Stimulated activated CD4-positive, alpha-beta T cell treated with anti-CD3 and anti-CD28 coated beads, Interleukin-1b, Interleukin-23, amount 100 ng/mL, for 4 hours (primary cell): ENCODE data around the gene KRT2.

ENCODE experiments used
- DNase-seq, 2 donors: peaks; one replicate each; pipeline ENCODE4 v3.0.0-alpha.2; 2020; ENCODE audit warnings: low read depth in 2 of 2

The KRT2 gene

GRCh38 chr12:52643233-52644077, 8.6 kb downstream of the KRT2 start:
- DNase-seq: no peak

DNA sequence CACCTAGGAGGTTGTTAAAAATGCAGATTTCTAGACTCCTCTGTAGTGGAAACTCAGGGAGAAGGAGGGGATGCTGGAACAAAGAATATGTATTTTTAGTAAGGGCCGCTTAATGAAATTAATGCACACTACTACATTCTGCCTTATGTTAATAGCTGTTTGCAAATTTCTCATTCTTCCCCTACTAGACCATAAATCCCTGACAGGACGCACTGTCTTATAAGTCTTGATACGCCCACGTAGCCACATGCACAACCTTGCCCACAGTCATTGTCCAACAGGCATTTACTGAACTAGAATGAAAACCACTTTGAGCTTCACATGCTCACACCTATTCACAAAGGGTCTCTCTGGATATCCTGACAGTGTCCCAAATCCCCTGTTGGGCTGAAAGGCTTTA, 10.5 kb downstream of the KRT2 start:
- no peak for DNase-seq

DNA sequence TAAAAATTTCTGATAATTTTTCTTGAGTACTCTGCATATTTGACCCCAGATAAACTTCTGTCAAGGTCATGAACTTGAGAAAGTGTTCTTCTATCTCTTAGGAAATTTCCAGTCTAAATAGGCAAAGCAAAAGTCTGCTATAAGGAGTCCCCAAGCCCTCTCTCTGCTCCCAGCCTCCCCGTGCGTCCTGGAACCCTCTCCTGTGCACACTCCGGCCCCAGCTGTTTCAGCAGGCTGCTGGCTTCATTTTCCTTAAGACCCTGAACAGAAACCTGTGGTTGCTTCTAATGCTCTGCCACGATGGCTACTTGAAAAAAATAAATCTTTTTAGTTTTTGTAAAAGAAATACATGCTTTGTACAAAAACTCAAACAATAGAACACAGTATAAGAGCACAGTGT, 14.7 kb downstream of the KRT2 start:
- no peak for DNase-seq

DNA sequence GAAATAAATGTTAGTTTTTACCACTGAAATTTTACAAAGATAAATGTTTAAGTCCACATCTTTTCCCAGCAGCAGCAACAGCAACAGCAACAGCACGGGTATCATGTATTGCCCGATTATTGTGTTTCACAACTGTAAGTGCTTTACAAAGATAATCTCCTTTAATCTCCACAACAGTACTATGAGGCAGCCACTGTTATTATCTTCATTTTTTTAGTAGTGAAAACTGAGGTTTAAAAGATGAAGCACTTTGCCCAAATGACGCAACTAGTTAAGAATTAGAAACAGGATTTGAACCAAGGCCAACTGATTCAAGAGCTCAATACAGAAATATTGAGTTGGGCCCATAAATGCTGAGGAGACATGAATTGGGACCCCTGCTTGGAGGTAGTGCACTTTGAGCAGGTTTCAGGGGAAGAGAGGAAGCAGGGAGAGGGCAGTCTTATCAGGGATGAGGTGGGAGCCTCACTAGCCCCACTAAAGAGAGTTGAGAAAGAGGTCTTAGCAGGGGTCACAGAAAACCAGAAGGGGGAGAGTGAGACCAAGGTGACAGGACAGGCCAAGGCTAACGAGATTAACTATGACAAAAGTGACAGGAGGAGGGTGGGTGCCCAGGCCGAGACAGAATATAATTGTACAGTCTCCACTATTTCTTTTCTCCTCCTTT, 15.3 kb downstream of the KRT2 start:
- DNase-seq: no peak

- DNase-seq: no peak
Measured at GRCh38 chr12:52636189-52636588, 15.8 kb downstream of the KRT2 start.

- no peak for DNase-seq
Measured at GRCh38 chr12:52634266-52635056, 17.6 kb downstream of the KRT2 start.

DNA sequence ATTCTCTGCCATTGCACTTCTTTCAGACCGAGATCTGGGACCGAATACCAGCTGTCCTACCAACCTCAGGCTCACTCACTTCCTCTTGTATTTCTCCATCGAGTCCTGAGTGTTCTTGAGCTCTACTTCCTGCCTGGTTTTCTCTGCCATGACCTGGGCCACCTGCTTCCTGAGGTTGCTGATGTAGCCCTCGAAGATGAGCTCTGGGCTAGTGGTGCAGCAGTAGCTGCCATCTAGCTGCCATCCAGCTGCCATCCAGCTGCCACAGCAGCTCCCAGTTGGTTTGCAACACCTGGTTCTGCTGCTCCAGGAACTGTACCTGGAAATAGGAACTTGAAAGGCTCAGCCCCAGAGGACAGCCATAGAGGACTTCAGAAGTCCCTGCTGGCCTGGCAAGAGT, 18.6 kb downstream of the KRT2 start:
- no peak for DNase-seq

GRCh38 chr12:52632656-52633055, 19.4 kb downstream of the KRT2 start:
- DNase-seq: no peak

GRCh38 chr12:52631676-52632459, 20.1 kb downstream of the KRT2 start:
- no peak for DNase-seq

DNA sequence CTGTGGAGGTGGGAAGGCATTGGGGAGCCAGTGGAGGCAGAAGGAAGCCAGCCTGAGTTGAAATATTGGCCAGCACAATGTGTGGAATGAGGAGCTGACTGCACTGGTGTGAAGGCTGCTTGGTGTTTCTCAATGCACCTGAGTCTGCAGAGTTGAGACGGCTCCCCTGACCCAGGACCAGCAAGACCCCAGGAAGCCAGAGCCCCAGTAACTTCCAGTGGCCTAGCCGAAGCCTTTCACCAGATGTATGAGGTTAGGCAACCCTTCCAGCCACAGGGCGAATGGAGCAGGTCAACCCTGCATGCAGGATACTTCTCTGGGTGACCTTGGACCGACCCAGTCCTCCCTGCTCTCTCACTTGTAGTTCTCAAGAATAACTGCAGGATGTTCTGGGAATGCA, 20.7 kb downstream of the KRT2 start:
- no peak for DNase-seq

DNA sequence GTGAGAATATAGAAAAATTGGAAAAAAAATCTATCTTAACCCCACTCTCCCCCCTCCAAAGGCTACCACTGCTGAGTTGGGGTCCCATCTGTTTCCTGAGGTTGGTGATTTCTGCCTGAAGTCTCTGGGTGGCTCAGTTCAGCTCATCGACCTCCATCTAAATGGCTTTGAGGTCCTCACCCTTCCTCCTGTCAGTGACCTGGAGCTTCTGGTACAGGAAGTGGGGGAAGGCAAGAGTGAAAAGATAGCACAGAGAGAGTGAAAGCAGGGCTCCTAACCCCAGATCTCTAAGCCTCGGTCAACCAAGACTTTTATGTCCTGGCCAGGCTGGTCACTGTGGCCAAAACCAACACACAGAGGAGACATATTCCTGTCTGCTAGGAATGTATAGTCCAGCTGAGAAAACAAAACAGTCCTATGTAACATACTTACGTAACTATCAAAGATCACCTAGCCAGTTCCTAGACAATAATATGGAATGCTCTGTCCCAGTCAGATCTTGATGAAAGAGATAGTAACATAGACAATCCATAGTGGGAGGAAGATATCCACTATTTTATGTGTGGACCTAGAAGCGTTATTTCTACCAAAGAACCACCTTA, 21.3 kb downstream of the KRT2 start:
- DNase-seq: no peak

DNA sequence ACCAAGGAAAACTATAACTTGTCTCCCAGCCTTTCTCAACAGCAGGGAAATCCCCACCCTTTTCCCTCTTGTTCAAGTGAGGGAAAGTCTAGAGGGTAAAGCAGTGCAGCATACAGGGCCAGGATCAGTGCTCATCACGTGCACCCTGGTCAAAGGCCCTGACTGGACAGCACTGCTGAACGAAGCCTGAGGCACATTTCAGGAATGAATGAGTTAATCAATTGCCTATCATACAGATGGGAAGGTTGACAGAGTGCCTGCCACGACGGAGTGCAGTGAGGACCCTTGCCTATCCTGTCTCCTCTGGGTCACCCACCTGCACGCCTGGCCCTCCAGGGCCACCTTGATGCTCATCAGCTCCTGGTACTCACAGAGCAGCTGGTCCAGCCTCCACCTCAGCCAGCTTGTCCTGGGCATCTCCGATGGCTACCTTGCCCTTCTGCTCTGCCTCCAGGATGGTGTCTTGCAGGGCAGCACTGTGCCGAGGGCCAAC, 22.0 kb downstream of the KRT2 start:
- DNase-seq: no peak

GRCh38 chr12:52629281-52630007, 22.6 kb downstream of the KRT2 start:
- DNase-seq: no peak

DNA sequence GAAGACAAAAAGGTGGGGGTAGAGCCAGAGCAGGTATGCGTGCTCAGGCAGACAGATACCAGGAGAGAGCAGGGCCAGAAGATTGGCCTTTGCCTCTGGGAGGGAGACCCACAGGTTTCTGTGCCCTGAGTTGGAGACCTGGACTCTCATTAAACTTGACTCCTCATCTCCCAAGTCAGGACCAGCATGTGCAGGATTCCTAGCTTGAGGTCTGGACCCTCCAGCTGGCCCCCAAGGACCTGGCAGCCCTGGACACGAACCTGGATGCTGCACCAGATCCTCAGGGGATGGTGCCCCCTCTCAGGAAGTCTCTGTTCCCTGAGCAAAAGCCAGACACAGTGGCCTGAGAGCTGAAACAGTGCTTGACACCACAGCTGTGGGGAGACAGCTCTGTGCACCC, 23.2 kb downstream of the KRT2 start:
- no peak for DNase-seq

GRCh38 chr12:52628111-52628507, 23.9 kb downstream of the KRT2 start:
- no peak for DNase-seq

DNA sequence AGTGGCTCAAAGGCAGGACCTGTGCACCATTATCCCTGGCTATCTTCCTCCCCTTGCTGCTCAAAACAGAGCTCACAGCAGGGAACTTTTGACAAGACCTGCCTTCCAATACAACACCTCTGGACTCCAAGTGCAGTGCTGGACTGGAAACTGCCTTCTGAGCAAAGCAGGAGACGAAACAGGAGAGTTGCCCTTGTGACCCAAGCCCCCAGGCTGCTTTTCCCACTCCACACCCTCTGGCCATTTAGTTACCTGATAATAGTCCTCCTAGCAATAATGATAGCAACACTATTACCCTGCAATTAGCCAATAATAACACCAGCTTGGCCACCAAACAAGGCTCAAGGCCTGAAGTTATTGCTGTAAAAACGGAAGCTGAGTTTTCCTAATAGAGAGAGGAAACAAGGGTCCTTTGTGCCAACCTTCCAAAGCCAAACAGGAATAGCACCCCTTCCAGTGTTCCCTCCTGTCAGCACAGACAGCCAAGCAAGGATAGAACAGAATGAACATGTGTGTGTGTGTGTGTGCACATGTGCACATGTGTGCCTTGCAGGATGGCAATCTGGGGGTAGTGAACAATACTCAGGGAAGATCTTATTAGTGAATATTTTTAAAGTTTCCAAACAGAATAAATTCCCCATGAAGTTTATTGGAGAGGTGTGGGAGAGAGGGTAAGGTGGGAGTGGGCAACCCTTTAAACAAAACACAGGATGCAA, 24.5 kb downstream of the KRT2 start:
- DNase-seq: no peak

GRCh38 chr12:52622349-52622748, 29.7 kb downstream of the KRT2 start:
- DNase-seq: no peak

GRCh38 chr12:52618866-52619265, 33.1 kb downstream of the KRT2 start:
- DNase-seq: no peak

DNA sequence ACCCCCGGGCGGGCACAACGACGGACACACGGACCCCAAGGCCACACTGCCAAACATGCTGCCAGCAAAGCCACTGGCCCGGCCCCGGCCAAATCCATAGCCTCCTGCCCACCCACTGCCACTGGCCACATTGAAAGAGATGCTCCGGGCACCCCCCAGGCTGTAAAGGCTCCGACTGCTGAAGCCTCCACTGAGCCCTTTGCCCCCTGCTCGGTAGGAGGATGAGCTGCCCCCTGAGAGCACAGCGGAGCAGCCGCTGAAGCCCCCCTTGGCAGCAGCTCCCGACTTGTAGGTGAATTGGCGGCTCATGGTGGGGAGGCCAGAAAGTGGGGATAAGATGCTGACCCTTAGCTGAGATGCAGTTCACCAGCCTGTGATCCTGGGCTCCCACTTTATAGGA, 33.8 kb downstream of the KRT2 start, which contains the start of gene KRT73:
Gene KRT73 (minus strand): TSS at position 344 of the 400 bp plus-strand sequence. CDS start 35 bp downstream, at position 309.
- DNase-seq: no peak

GRCh38 chr12:52617403-52617785, 34.6 kb downstream of the KRT2 start:
- DNase-seq: no peak
